HG03060 (cell line): ENCODE results near the gene SP2.

Source experiments
- ATAC-seq: cut with Tn5 transposase; IDR thresholded peaks from one replicate; pipeline ENCODE4 v1.9.1; 2021; ENCODE audit warnings: low read depth, moderate number of reproducible peaks; ENCODE audit not compliant: unreplicated experiment

Gene SP2

DNA sequence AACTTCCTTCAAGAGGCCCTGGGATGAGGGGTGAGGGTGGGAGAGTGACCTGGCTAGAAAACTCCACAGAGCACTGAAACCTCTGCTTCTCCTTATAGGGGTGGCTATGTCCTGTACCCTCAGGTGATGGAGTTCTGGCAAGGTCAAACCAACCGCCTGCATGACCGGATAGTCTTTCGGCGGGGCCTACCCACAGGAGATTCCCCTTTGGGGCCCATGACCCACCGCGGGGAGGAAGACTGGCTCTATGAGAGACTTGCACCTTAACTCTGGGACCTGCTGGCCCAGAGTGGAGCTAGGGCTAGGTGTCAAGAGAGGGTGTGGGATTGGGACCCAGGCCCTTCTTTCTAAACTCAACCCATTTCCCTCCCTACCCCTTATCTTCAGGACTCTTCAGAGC is 50.5 kb downstream of the SP2 start:
- ATAC-seq, result no peak

DNA sequence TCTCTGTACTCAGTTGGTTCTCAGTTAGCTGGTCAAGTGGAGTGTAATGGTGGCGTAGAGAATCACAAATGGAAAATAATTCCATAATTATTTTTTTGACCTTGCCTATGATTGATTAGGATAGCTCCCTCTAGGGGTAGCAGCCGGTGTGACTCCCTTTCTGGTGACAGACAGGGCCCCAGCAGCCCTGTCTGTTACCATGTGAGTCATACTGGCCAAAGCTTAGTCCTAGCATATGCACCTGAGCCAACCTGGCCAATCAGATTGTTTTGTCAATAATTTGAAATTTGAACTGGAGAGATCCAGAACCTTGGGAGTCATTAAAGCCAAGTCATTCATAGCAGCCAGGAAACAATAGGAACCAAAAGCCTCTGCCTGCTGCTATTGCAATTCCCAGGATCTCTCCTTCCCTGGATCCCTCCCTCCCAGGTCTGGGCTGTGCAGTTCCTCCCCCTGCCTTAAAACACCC is 50.9 kb downstream of the SP2 start:
- ATAC-seq, result no peak

DNA sequence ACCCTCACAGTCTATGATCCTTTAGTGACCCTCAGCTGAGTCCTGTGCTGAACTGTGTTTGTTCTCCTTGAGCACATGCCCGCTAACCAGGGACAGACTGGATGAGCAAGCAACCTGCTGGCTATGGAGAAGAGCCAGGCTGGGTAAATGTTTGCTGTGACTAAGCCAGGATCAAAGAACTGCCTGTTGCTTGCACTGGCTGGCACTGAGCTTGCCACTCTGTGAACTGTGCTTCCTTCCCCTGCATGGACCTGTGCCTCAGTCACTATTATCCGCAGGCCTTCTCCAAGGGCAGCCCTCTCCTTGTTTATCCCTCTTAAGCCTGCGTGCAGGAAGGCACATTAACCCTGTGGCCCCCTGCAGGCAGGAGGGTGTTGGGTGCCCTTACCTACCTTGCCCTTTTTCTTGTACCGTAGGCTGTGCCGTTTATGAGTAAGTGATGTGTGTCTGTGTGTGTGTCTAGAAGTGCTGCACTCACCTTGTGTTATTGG is 52.7 kb downstream of the SP2 start:
- no peak for ATAC-seq

- no peak for ATAC-seq
Measured at GRCh38 chr17:47949197-47949759, 53.2 kb downstream of the SP2 start.

GRCh38 chr17:47949946-47950345 is 53.9 kb downstream of the SP2 start:
- ATAC-seq, result no peak

GRCh38 chr17:47950448-47950847 is 54.4 kb downstream of the SP2 start:
- ATAC-seq, result no peak

- no peak for ATAC-seq
Measured at GRCh38 chr17:47952171-47953021, 56.4 kb downstream of the SP2 start.

- no peak for ATAC-seq
Measured at GRCh38 chr17:47953909-47954308, 57.9 kb downstream of the SP2 start.

DNA sequence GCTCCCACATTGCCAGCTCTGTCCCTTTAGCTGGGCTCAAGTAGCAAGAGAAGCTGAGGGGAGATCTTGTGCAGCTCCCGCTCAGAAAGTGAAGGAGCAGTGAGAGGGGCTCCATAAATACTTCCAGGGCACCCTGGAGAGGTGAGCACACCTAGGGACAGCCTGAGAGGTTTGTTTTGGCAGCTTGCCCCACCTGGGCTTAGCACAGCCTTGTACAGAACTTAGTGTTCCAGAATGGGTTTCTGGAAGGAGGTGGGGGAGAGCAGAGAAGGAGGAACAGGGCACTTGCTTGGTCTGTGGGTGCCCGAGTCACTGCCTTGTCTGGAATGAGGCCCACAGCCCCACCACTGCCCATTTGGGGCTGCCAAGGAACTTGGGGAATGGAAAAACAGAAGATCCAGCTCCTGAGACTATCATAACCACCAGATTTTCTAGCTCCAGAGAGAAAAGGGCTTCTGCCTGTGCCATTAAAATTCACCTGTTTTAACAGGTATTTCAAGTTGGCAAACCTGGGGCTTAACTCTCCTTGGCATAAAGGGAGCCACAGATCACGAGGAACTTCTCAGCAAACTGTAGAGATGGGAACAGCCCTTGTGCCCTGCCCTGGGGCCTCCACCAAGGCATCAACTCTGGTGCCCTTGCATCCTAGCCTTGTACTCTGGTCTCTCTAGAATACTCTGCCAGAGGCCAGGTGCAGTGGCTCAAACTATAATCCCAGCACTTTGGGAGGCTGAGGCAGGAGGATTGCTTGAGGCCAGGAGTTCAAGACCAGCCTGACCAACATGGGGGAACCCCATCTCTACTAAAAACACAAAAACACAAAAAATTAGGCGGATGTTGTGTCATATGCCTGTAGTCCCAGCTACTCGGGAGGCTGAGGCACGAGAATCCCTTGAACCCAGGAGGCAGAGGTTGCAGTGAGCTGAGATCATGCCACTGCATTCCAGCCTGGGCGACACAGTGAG is 59.7 kb downstream of the SP2 start:
- ATAC-seq, result no peak

- ATAC-seq, result no peak
Measured at GRCh38 chr17:47956791-47957590, 61.0 kb downstream of the SP2 start.

GRCh38 chr17:47957591-47958490 is 61.8 kb downstream of the SP2 start, which contains the start of gene PRR15L:
Gene PRR15L, minus strand, starts transcription at chr17:47957883. Its CDS starts 4,649 bp downstream, at chr17:47953234.
- no peak for ATAC-seq

- ATAC-seq, result no peak
Measured at GRCh38 chr17:47959825-47960655, 64.0 kb downstream of the SP2 start.

GRCh38 chr17:47961406-47961805 is 65.4 kb downstream of the SP2 start:
- no peak for ATAC-seq

- ATAC-seq, result no peak
Measured at GRCh38 chr17:47962901-47963300, 66.9 kb downstream of the SP2 start.

GRCh38 chr17:47964856-47965255 is 68.8 kb downstream of the SP2 start:
- ATAC-seq, result no peak

GRCh38 chr17:47966079-47966519 is 70.1 kb downstream of the SP2 start:
- no peak for ATAC-seq

DNA sequence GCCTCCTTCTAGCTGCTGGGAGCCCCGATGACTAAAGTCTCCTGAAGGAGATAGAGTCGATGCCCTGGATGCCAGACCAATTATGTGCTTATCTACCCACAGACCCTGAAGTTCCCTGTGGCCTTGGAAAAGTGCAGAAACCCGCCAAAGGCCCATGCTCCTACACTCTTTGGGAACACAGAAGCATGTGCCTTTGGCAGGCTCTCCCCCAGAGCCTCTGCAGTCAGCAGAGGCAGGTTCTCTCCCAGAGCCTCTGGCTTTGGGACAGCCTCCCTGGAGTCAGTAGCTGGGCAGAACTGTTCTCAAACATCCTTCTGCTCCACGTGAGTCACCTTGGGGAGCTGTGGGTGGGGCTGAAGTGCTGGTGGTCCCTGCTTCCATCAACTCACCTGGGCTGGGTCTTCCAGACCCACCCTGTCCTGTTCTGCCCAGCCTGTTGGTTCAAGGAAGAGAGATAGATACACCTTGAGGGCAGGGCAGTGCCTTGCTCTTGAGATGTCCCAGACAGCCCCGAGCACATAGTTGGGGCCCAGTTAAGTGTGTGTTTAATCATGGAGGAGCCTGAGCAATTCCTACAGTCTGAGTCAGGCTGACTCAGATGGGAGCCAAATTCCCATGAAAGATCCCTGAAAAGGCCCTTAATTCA is 71.7 kb downstream of the SP2 start:
- no peak for ATAC-seq
